T-cell (primary cell): ENCODE results near the gene GLCE. TPM values are rescaled to one million over a fixed set of nuclear protein-coding genes. Genes with fewer than 3 reads are reported as not detected.

Experiments used
- ATAC-seq, 4 experiments: fragments of 200-7000 bp in 3 of 4; fragments of 150-1000 bp in 1 of 4; cut with Tn5 transposase; replicated peaks in 1 of 4; 1 replicate in 3 of 4; 2 replicates in 1 of 4; pipeline ENCODE4 v1.10.0; 2021; ENCODE audit warnings: moderate library complexity in 3 of 4, mild to moderate bottlenecking in 2 of 4, moderate number of reproducible peaks in 1 of 4
- CTCF ChIA-PET, 2 donors: fragments of 300-600 bp; sonication (Branson Sonifier 250); formaldehyde crosslinking; loops; one replicate each; lab custom pipeline; 2022; ENCODE audit warnings: antibody characterized with exemption in 2 of 2; lab: Charles Lee
- POLR2A ChIA-PET, 2 donors: fragments of 300-600 bp; sonication (Branson Sonifier 250); formaldehyde crosslinking; loops; one replicate each; lab custom pipeline; 2022; ENCODE audit warnings: antibody characterized with exemption in 2 of 2; lab: Charles Lee
- DNase-seq, 35 experiments: peaks; one replicate each; pipeline versions ENCODE4 v3.0.0 to v3.0.0-alpha.2; 2013 to 2023
- H3K27ac ChIP-seq: one replicate; pipeline ENCODE4 v1.5.1; 2013; ENCODE audit warnings: low read length
- H3K27me3 ChIP-seq, 2 experiments: replicated peaks in 1 of 2; 1 replicate in 1 of 2; 2 replicates in 1 of 2; pipeline versions ENCODE4 v1.6.1 to v1.7.0; 2013; ENCODE audit warnings: low read length in 1 of 2, mixed read lengths in 1 of 2; ENCODE audit not compliant: control insufficient read depth in 2 of 2, insufficient read depth in 2 of 2; ENCODE audit errors: extremely low read depth in 1 of 2
- H3K36me3 ChIP-seq, 2 donors: 1 replicate in 1 of 2; 2 replicates in 1 of 2; pipeline versions ENCODE4 v1.6.1 to v1.7.0; 2013; ENCODE audit warnings: low read length in 1 of 2; ENCODE audit not compliant: control insufficient read depth in 2 of 2, insufficient read depth in 1 of 2; ENCODE audit errors: extremely low read depth in 1 of 2
- H3K4me1 ChIP-seq, 2 experiments: 1 replicate in 1 of 2; 2 replicates in 1 of 2; pipeline versions ENCODE4 v1.6.1 to v1.7.0; 2013; ENCODE audit warnings: low read length in 2 of 2, mixed read lengths in 1 of 2; ENCODE audit not compliant: insufficient read depth in 2 of 2, control insufficient read depth in 1 of 2; ENCODE audit errors: extremely low read depth in 1 of 2
- H3K4me3 ChIP-seq, 2 donors: 1 replicate in 1 of 2; 2 replicates in 1 of 2; pipeline versions ENCODE4 v1.5.1 to v1.7.0; 2013; ENCODE audit warnings: mild to moderate bottlenecking in 2 of 2, low read length in 1 of 2, moderate library complexity in 1 of 2; ENCODE audit not compliant: control insufficient read depth in 1 of 2; ENCODE audit errors: extremely low read depth in 1 of 2
- H3K9me3 ChIP-seq: 2 replicates; pipeline ENCODE4 v1.7.0; 2013
- H3K27ac Mint-ChIP-seq, 2 donors: one replicate each; pipeline ENCODE4 v1.8.0; 2020 to 2021; ENCODE audit warnings: mild to moderate bottlenecking in 2 of 2, mixed read lengths in 2 of 2
- H3K27me3 Mint-ChIP-seq, 2 donors: one replicate each; pipeline ENCODE4 v1.8.0; 2021 to 2022; ENCODE audit warnings: mixed read lengths in 2 of 2
- H3K36me3 Mint-ChIP-seq: one replicate; pipeline ENCODE4 v1.8.0; 2021; ENCODE audit warnings: mixed read lengths
- H3K4me1 Mint-ChIP-seq, 3 donors: one replicate each; pipeline ENCODE4 v1.8.0; 2020 to 2022; ENCODE audit warnings: mixed read lengths in 3 of 3, mild to moderate bottlenecking in 1 of 3
- H3K4me3 Mint-ChIP-seq, 3 donors: one replicate each; pipeline ENCODE4 v1.8.0; 2020 to 2022; ENCODE audit warnings: mild to moderate bottlenecking in 3 of 3, mixed read lengths in 3 of 3, moderate library complexity in 3 of 3
- H3K9me3 Mint-ChIP-seq, 3 donors: one replicate each; pipeline ENCODE4 v1.8.0; 2020 to 2022; ENCODE audit warnings: mixed read lengths in 3 of 3
- WGBS: methylation state at CpG from one replicate; pipeline ENCODE4 v1.1.5; 2013; ENCODE audit warnings: missing lambda C conversion rate; ENCODE audit not compliant: insufficient coverage; 5-methylcytosine and 5-hydroxymethylcytosine counted together
- total RNA-seq, 35 experiments: library from RNA in 6 of 35; stranded (reverse) in 6 of 35; fragments of 120-200 nt in 1 of 35; gene quantifications; one replicate each; pipeline versions ENCODE4 v1.2.1 to v1.2.4 and lab custom pipeline; 2013 to 2026

GLCE gene
- total RNA-seq, 5 donors from 2014 or later (not counting 1 experiment from before 2014, with no cell fraction given), result 5.1 to 6.6 (median 5.5) TPM

- Histone ChIP-seq H3K27me3 (no peaks in the 10 kb centered on the region), H3K9me3 (no peaks in the 10 kb centered on the region), H3K4me3 (no peak overlapping the region), H3K27ac (no peak overlapping the region), H3K4me1 (no peaks in the 10 kb centered on the region), H3K36me3 (no peaks in the 10 kb centered on the region)
- DNase-seq (no peak), ATAC-seq (no peak)
- Mint-ChIP-seq H3K9me3 (no peaks in the 10 kb centered on the region), H3K36me3 (no peaks in the 10 kb centered on the region), H3K4me3 (no peak overlapping the region), H3K4me1 (peaks cover 0 to 6% (median 4%) of the 10 kb centered on the region in 3 donors), H3K27me3 (no peaks in the 10 kb centered on the region), H3K27ac (no peak overlapping the region)
- ChIA-PET POLR2A (interaction anchor here in 1 of 2 donors (0.6 kb wide), 1 partner anchor 8 kb away, joined by 4 read pairs; no protein-coding TSS in a partner anchor), CTCF (interaction anchor here in 1 of 2 donors (1.0 kb wide), 1 partner anchor 69 kb away, joined by 4 read pairs; no protein-coding TSS in a partner anchor)
- WGBS, result no CpG with 5 or more reads among the region's 1 CpG
Observed at GRCh38 chr15:69127306-69127705, 33.1 kb upstream of the GLCE start.

GRCh38 chr15:69128667-69129311 lies 31.6 kb upstream of the GLCE start:
- no peak for ATAC-seq
- DNase-seq, result no peak

GRCh38 chr15:69131362-69132220 lies 28.8 kb upstream of the GLCE start:
- no peak overlapping the region for H3K27ac ChIP-seq
- H3K9me3 ChIP-seq, result no peaks in the 10 kb centered on the region
- no peaks in the 10 kb centered on the region for H3K27me3 Mint-ChIP-seq
- no peak for ATAC-seq
- no peaks in the 10 kb centered on the region for H3K36me3 ChIP-seq
- H3K36me3 Mint-ChIP-seq, result no peaks in the 10 kb centered on the region
- H3K4me1 Mint-ChIP-seq, result no peaks in the 10 kb centered on the region
- no peak overlapping the region for H3K27ac Mint-ChIP-seq
- WGBS, result 90% methylated on average over 2 of the region's 7 CpGs
- H3K4me1 ChIP-seq, result no peaks in the 10 kb centered on the region
- no peak for DNase-seq
- no peaks in the 10 kb centered on the region for H3K27me3 ChIP-seq
- POLR2A ChIA-PET, result no interaction called here
- CTCF ChIA-PET, result interaction anchor here in 1 of 2 donors (0.7 kb wide), 1 partner anchor 1178 kb away, joined by 3 read pairs; no protein-coding TSS in a partner anchor
- no peaks in the 10 kb centered on the region for H3K9me3 Mint-ChIP-seq
- H3K4me3 Mint-ChIP-seq, result no peak overlapping the region
- H3K4me3 ChIP-seq, result no peak overlapping the region

More at GRCh38 chr15:69128667-69129311, 31.6 kb upstream of the GLCE start:
- no peaks in the 10 kb centered on the region for H3K27me3 Mint-ChIP-seq
- whole genome bisulfite sequencing, result no CpG with 5 or more reads among the region's 2 CpGs
- Histone ChIP-seq H3K9me3 (no peaks in the 10 kb centered on the region), H3K4me3 (no peak overlapping the region), H3K36me3 (no peaks in the 10 kb centered on the region), H3K27me3 (no peaks in the 10 kb centered on the region), H3K4me1 (no peaks in the 10 kb centered on the region), H3K27ac (no peak overlapping the region)
- ChIA-PET POLR2A (no interaction called here), CTCF (no interaction called here)
- no peak overlapping the region for H3K4me3 Mint-ChIP-seq
- no peaks in the 10 kb centered on the region for H3K36me3 Mint-ChIP-seq
- H3K27ac Mint-ChIP-seq, result no peak overlapping the region
- peaks cover 0 to 6% (median 4%) of the 10 kb centered on the region in 3 donors for H3K4me1 Mint-ChIP-seq
- no peaks in the 10 kb centered on the region for H3K9me3 Mint-ChIP-seq

GRCh38 chr15:69132430-69132829 lies 28.0 kb upstream of the GLCE start:
- no peaks in the 10 kb centered on the region for H3K36me3 ChIP-seq
- H3K9me3 ChIP-seq, result no peaks in the 10 kb centered on the region
- H3K36me3 Mint-ChIP-seq, result no peaks in the 10 kb centered on the region
- ChIA-PET CTCF (no interaction called here), POLR2A (no interaction called here)
- H3K27ac Mint-ChIP-seq, result no peak overlapping the region
- H3K27me3 Mint-ChIP-seq, result peaks cover 0 to 4% of the 10 kb centered on the region in 2 donors
- no peak for DNase-seq
- H3K4me3 ChIP-seq, result no peak overlapping the region
- H3K27ac ChIP-seq, result no peak overlapping the region
- H3K4me3 Mint-ChIP-seq, result no peak overlapping the region
- no peaks in the 10 kb centered on the region for H3K4me1 Mint-ChIP-seq
- 100% methylated on average over 3 of the region's 4 CpGs for WGBS
- H3K4me1 ChIP-seq, result no peaks in the 10 kb centered on the region
- H3K27me3 ChIP-seq, result peaks cover 0 to 4% of the 10 kb centered on the region in 2 experiments
- no peaks in the 10 kb centered on the region for H3K9me3 Mint-ChIP-seq
- ATAC-seq, result no peak

GRCh38 chr15:69132977-69133861 lies 27.2 kb upstream of the GLCE start:
- H3K4me1 ChIP-seq, result no peaks in the 10 kb centered on the region
- no CpG with 5 or more reads among the region's 3 CpGs for WGBS
- POLR2A ChIA-PET, result no interaction called here

More at GRCh38 chr15:69132977-69133861, 27.2 kb upstream of the GLCE start:
- Mint-ChIP-seq H3K4me1 (no peaks in the 10 kb centered on the region), H3K36me3 (no peaks in the 10 kb centered on the region), H3K4me3 (no peak overlapping the region), H3K27me3 (peaks cover 7% of the 10 kb centered on the region in 2 donors), H3K27ac (no peak overlapping the region), H3K9me3 (no peaks in the 10 kb centered on the region)
- CTCF ChIA-PET, result no interaction called here
- Histone ChIP-seq H3K27me3 (peaks cover 0 to 6% of the 10 kb centered on the region in 2 experiments), H3K9me3 (no peaks in the 10 kb centered on the region), H3K4me3 (no peak overlapping the region), H3K27ac (no peak overlapping the region), H3K36me3 (no peaks in the 10 kb centered on the region)
- no peak for ATAC-seq
- no peak for DNase-seq
